Epidermal melanocyte (primary cell): ENCODE results near the gene APEH.

Experiments
- DNase-seq: peaks from one replicate; pipeline ENCODE4 v3.0.0; 2011; ENCODE audit warnings: low spot score; ENCODE audit not compliant: insufficient read length

Gene APEH

GRCh38 chr3:49725906-49726681 lies 51.9 kb downstream of the APEH start:
- no peak for DNase-seq

- no peak for DNase-seq
These were observed 53.2 kb downstream of the APEH start for GRCh38 chr3:49727154-49727923.

- no peak for DNase-seq
These were observed 53.8 kb downstream of the APEH start for GRCh38 chr3:49727924-49728361.

- no peak for DNase-seq
These were observed 55.9 kb downstream of the APEH start for GRCh38 chr3:49729966-49730609.

- no peak for DNase-seq
These were observed 58.4 kb downstream of the APEH start for GRCh38 chr3:49732597-49732996.

GRCh38 chr3:49733551-49733950 lies 59.4 kb downstream of the APEH start:
- no peak for DNase-seq
